Fibroblast of the aortic adventitia (primary cell): ENCODE results near the gene EPB42. TPM values are rescaled to one million over a fixed set of nuclear protein-coding genes. Genes with fewer than 3 reads are reported as not detected.

Experiments
- DNase-seq: peaks from one replicate; pipeline ENCODE4 v3.0.0-alpha.2; 2010; ENCODE audit warnings: low read depth
- H3K4me3 ChIP-seq: 2 replicates; pipeline ENCODE4 v1.5.1; 2011; ENCODE audit warnings: low read depth, mild to moderate bottlenecking, control low read depth, low read length, moderate library complexity
- CTCF ChIP-seq: IDR thresholded peaks from 2 replicates; pipeline ENCODE4 v1.5.1; 2011; ENCODE audit warnings: mild to moderate bottlenecking, low read length, control low read depth, inconsistent platforms; ENCODE audit not compliant: insufficient read depth
- total RNA-seq: library from RNA; depleted of rRNA; stranded (reverse); fragments of >200 nt; gene quantifications from 2 replicates; pipeline ENCODE4 v1.2.3, GENCODE V29; 2012; ENCODE audit warnings: low replicate concordance

The EPB42 gene
- total RNA-seq, 1 donor = not detected

- no peak overlapping the region for H3K4me3 ChIP-seq
- no peak for TF ChIP-seq CTCF
- DNase-seq = no peak
Observed at GRCh38 chr15:43243020-43243645, 22.3 kb upstream of the EPB42 start.

- no peak for TF ChIP-seq CTCF
- no peak for DNase-seq
- H3K4me3 ChIP-seq = no peak overlapping the region
Observed at GRCh38 chr15:43242616-43243015, 21.8 kb upstream of the EPB42 start.

- DNase-seq = peak; percentile 97
- no peak overlapping the region for H3K4me3 ChIP-seq
- TF ChIP-seq CTCF = no peak
Observed at GRCh38 chr15:43241100-43241499, 20.3 kb upstream of the EPB42 start.

- TF ChIP-seq CTCF = no peak
- DNase-seq = peak; percentile 13
- H3K4me3 ChIP-seq = no peak overlapping the region
Observed at GRCh38 chr15:43239732-43240491, 19.1 kb upstream of the EPB42 start.

GRCh38 chr15:43238671-43239131, 17.9 kb upstream of the EPB42 start:
- DNase-seq = peak; percentile 10
- no peak overlapping the region for H3K4me3 ChIP-seq
- TF ChIP-seq CTCF = no peak

- no peak overlapping the region for H3K4me3 ChIP-seq
- DNase-seq = no peak
- no peak for TF ChIP-seq CTCF
Observed at GRCh38 chr15:43237842-43238470, 17.1 kb upstream of the EPB42 start.
